ENCODE data around the gene GASK1A. TPM values are rescaled to one million over a fixed set of nuclear protein-coding genes. Genes with fewer than 3 reads are reported as not detected.
"Not testable (repeated sequence)": the region's sequence is repeated elsewhere in the genome, so short reads cannot be mapped to it uniquely, and the experiment has no call there.

The GASK1A gene
- total and polyA plus RNA-seq, 2 donors (not counting 3 experiments of a cell fraction or from before 2014, with no cell fraction given), result 0.04 TPM; not detected in 1

DNA sequence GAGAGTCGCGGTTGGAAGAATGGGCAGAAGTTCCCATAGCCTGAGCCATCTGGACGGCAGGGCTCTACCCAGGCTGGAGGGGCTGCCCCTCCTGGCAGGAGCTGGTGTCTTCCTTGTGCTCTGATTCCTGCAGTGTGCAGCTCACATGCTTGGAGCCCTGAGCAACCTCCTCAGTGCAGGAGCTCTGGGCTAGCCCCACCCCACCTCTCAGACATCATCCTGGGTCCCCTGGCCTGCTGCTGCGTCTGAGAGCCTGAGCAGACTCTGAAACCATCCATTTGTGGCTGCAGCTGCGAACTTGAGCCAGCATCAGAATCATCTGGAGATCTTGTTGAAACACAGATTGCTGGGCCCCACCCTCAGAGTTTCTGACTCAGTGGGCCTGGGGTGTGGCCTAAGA, 84.0 kb downstream of the GASK1A start:
- Histone ChIP-seq H3K79me2 (ENCODE audit: control insufficient read depth, insufficient read depth, low read length) (no peaks in the 10 kb centered on the region), H3K4me3 (replicated peaks in 1 of 3; ENCODE audit: insufficient read depth in 1 of 3, low read depth in 1 of 3, low read length in 3 of 3) (no peak overlapping the region), H3K4me2 (ENCODE audit: insufficient read depth, low read length) (no peak overlapping the region), H2AFZ (ENCODE audit: low read depth, low read length) (no peak overlapping the region), H3K27ac (ENCODE audit: insufficient read depth, low read depth, low read length) (no peak overlapping the region), H3K9me3 (replicated peaks; ENCODE audit: control insufficient read depth, insufficient read depth, low read length) (no peaks in the 10 kb centered on the region), H3K4me1 (ENCODE audit: control insufficient read depth, extremely low read depth, insufficient read depth, low read length) (no peaks in the 10 kb centered on the region), H3K36me3 (ENCODE audit: control insufficient read depth in 2 of 2, extremely low read depth in 1 of 2, insufficient read depth in 2 of 2, low read length in 2 of 2) (no peaks in the 10 kb centered on the region), H3K9ac (replicated peaks; ENCODE audit: extremely low read depth, insufficient read depth, low read length) (no peak overlapping the region), H3K27me3 (ENCODE audit: control insufficient read depth in 2 of 2, insufficient read depth in 2 of 2, low read length in 2 of 2) (peaks cover 2% of the 10 kb centered on the region in 2 experiments), H4K20me1 (replicated peaks; ENCODE audit: control insufficient read depth, extremely low read depth, insufficient read depth, low read length) (no peaks in the 10 kb centered on the region), H3K9me1 (replicated peaks; ENCODE audit: control insufficient read depth, extremely low read depth, insufficient read depth, low read length) (no peaks in the 10 kb centered on the region)
- POLR2A ChIA-PET, result no interaction called here
- dilution Hi-C loops (cut with MboI; ENCODE audit: extremely low pct_ligation_motif_present, low sequenced_read_pairs) (no loop called here), intact Hi-C loops (cut with micrococcal nuclease) (no loop called here)
- CTCF ChIA-PET, result no interaction called here
- no TSS peak for BruUV-seq (replicated peaks)
- FAIRE-seq (no peak), DNase-seq (ENCODE audit: low read depth, low spot score) (no peak)
- no peak for TF ChIP-seq JUN (IDR thresholded peaks at IDR 0.05; ENCODE audit: borderline replicate concordance, insufficient read depth, insufficient read length, low read depth)
- TF ChIP-seq, protein P1, sequence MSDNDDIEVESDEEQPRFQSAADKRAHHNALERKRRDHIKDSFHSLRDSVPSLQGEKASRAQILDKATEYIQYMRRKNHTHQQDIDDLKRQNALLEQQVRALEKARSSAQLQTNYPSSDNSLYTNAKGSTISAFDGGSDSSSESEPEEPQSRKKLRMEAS (IDR thresholded peaks at IDR 0.05; ENCODE audit: insufficient read depth, insufficient read length), result no peak
- TF ChIP-seq MYC (IDR thresholded peaks at IDR 0.05; ENCODE audit: low read depth, low read length), result no peak
- TF ChIP-seq FOS (IDR thresholded peaks at IDR 0.05; ENCODE audit: borderline replicate concordance, insufficient read depth, low read length), result no peak
- TF ChIP-seq GATA2 (IDR thresholded peaks at IDR 0.05; ENCODE audit: insufficient read depth, insufficient read length, low read depth, low read length), result no peak
- TF ChIP-seq EZH2 (IDR thresholded peaks at IDR 0.05; ENCODE audit: borderline replicate concordance, low read depth, low read length, severe bottlenecking), result no peak
- no peak for TF ChIP-seq POLR2A (IDR thresholded peaks at IDR 0.05; ENCODE audit: low read depth, low read length)
- TF ChIP-seq POLR2AphosphoS5 (IDR thresholded peaks at IDR 0.05; ENCODE audit: insufficient read depth, low read depth, low read length), result no peak
- no peak for TF ChIP-seq CTCF (IDR thresholded peaks at IDR 0.05; ENCODE audit: extremely low read depth in 1 of 2, insufficient read depth in 1 of 2, low read depth in 1 of 2, low read length in 2 of 2)

DNA sequence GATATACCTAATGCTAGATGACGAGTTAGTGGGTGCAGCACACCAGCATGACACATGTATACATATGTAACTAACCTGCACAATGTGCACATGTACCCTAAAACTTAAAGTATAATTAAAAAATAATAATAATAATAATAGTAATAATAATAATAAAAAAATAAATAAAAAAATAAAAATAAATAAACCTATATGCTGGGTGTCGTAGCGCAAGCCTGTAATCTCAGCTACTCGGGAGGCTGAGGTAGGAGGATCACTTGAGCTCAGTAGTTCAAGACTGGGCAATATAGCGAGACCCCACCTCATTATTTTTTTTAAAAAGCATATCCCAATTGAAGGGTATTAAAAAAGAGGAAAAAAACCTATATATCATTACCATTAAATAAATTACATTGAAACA, 91.6 kb downstream of the GASK1A start:
- not testable (repeated sequence) for H3K4me1 ChIP-seq (ENCODE audit: control insufficient read depth, extremely low read depth, insufficient read depth, low read length)

More for the DNA sequence above, 91.6 kb downstream of the GASK1A start:
- FAIRE-seq; POLR2A ChIA-PET; H3K4me3 ChIP-seq (replicated peaks in 1 of 3; ENCODE audit: insufficient read depth in 1 of 3, low read depth in 1 of 3, low read length in 3 of 3); H3K27me3 ChIP-seq (ENCODE audit: control insufficient read depth in 2 of 2, insufficient read depth in 2 of 2, low read length in 2 of 2); intact Hi-C loops (cut with micrococcal nuclease); H3K27ac ChIP-seq (ENCODE audit: insufficient read depth, low read depth, low read length); H3K9me3 ChIP-seq (replicated peaks; ENCODE audit: control insufficient read depth, insufficient read depth, low read length); dilution Hi-C loops (cut with MboI; ENCODE audit: extremely low pct_ligation_motif_present, low sequenced_read_pairs); H3K36me3 ChIP-seq (ENCODE audit: control insufficient read depth in 2 of 2, extremely low read depth in 1 of 2, insufficient read depth in 2 of 2, low read length in 2 of 2); H3K4me2 ChIP-seq (ENCODE audit: insufficient read depth, low read length); H3K9me1 ChIP-seq (replicated peaks; ENCODE audit: control insufficient read depth, extremely low read depth, insufficient read depth, low read length); H3K9ac ChIP-seq (replicated peaks; ENCODE audit: extremely low read depth, insufficient read depth, low read length); H2AFZ ChIP-seq (ENCODE audit: low read depth, low read length); H3K79me2 ChIP-seq (ENCODE audit: control insufficient read depth, insufficient read depth, low read length); BruUV-seq (replicated peaks); DNase-seq (ENCODE audit: low read depth, low spot score); H4K20me1 ChIP-seq (replicated peaks; ENCODE audit: control insufficient read depth, extremely low read depth, insufficient read depth, low read length): not testable (repeated sequence)
- CTCF ChIA-PET, result interaction anchor here (1.4 kb wide), 1 partner anchor 10 kb away, joined by 6 read pairs; no protein-coding TSS in a partner anchor

Measured in endothelial cell of umbilical vein (primary cell).